GM12878 (cell line): ENCODE results near the gene MASP1. TPM values are rescaled to one million over a fixed set of nuclear protein-coding genes. Genes with fewer than 3 reads are reported as not detected.
A peak's percentile ranks its signal among the peaks of the same experiment; 100 is the strongest.

Experiments
- ATAC-seq: fragments of 200-7000 bp; cut with Tn5 transposase; 3 replicates; pipeline ENCODE4 v1.9.1; 2020; ENCODE audit warnings: mild to moderate bottlenecking, moderate library complexity
- BruUV-seq: library from RNA; stranded (reverse); fragments of 400-500 nt; replicated peaks from 2 replicates; lab custom pipeline; 2021; lab: Mats Ljungman, UMichigan
- CTCF ChIA-PET: fragments of 300-600 bp; sonication (Branson Sonifier 250); formaldehyde crosslinking; extraction: SDS; loops from one replicate; lab custom pipeline; 2021; ENCODE audit warnings: inconsistent platforms; lab: Yijun Ruan, JAX
- POLR2A ChIA-PET: fragments of 350-600 bp; formaldehyde crosslinking; extraction: SDS; loops from one replicate; lab custom pipeline; 2021; ENCODE audit warnings: inconsistent platforms; lab: Charles Lee
- RAD21 ChIA-PET: fragments of 300-600 bp; sonication (Branson Sonifier 250); formaldehyde crosslinking; loops from one replicate; lab custom pipeline; 2023; ENCODE audit warnings: antibody characterized with exemption; ENCODE audit not compliant: unreplicated experiment; lab: Charles Lee
- SMC1A ChIA-PET: fragments of 300-600 bp; sonication (Branson Sonifier 250); formaldehyde crosslinking; loops from one replicate; lab custom pipeline; 2023; ENCODE audit not compliant: unreplicated experiment, uncharacterized antibody; lab: Charles Lee
- DNase-seq: peaks from one replicate; pipeline ENCODE4 v3.0.0-alpha.2; 2011; ENCODE audit warnings: low read depth, low spot score
- FAIRE-seq: peaks from 3 replicates; lab custom pipeline; 2011; peaks lifted over from hg19 to GRCh38; lab: Jason Lieb, UNC
- H2AFZ ChIP-seq: 2 replicates; pipeline ENCODE4 v1.6.0; 2011; ENCODE audit warnings: low read depth, low read length, control low read depth; ENCODE audit not compliant: control insufficient read depth
- H3K27ac ChIP-seq: 2 replicates; pipeline ENCODE4 v1.5.1; 2011; ENCODE audit warnings: control low read depth; ENCODE audit not compliant: control insufficient read depth, insufficient read depth
- H3K27me3 ChIP-seq, 2 experiments: replicated peaks in 1 of 2; 2 replicates each; pipeline versions ENCODE4 v1.6.0 to v1.6.1; 2011; ENCODE audit warnings: low read length in 1 of 2; ENCODE audit not compliant: control insufficient read depth in 2 of 2, insufficient read depth in 2 of 2
- H3K36me3 ChIP-seq, 2 experiments: 2 replicates each; pipeline ENCODE4 v1.5.1; 2011; ENCODE audit warnings: low read length in 1 of 2; ENCODE audit not compliant: control insufficient read depth in 2 of 2, insufficient read depth in 2 of 2
- H3K4me1 ChIP-seq: 2 replicates; pipeline ENCODE4 v1.6.1; 2011; ENCODE audit warnings: mild to moderate bottlenecking, low read length, moderate library complexity, mixed read lengths; ENCODE audit not compliant: control insufficient read depth, insufficient read depth
- H3K4me2 ChIP-seq: 2 replicates; pipeline ENCODE4 v1.6.0; 2011; ENCODE audit warnings: control low read depth; ENCODE audit not compliant: control insufficient read depth, insufficient read depth
- H3K4me3 ChIP-seq: fragments of 200-600 bp; sonication (generic); 2 replicates; pipeline ENCODE4 v1.5.1; 2016
- H3K79me2 ChIP-seq: 2 replicates; pipeline ENCODE4 v1.6.0; 2011; ENCODE audit warnings: low read length; ENCODE audit not compliant: control insufficient read depth, insufficient read depth
- H3K9ac ChIP-seq: 2 replicates; pipeline ENCODE4 v1.8.0; 2011; ENCODE audit warnings: low read length, control low read depth, mixed read lengths; ENCODE audit not compliant: control insufficient read depth, insufficient read depth
- H3K9me3 ChIP-seq: replicated peaks from 3 replicates; pipeline ENCODE4 v1.5.1; 2011; ENCODE audit warnings: mild to moderate bottlenecking, low read length; ENCODE audit not compliant: control insufficient read depth, insufficient read depth
- H4K20me1 ChIP-seq: 2 replicates; pipeline ENCODE4 v1.6.0; 2011; ENCODE audit not compliant: control insufficient read depth, insufficient read depth
- CUX1 ChIP-seq: IDR thresholded peaks from 2 replicates; pipeline ENCODE4 v1.6.1; 2012; ENCODE audit warnings: improper control_type of control experiment, low read depth, low read length; ENCODE audit not compliant: insufficient replicate concordance
- HCFC1 ChIP-seq: fragments of 150-350 bp; IDR thresholded peaks from 2 replicates; pipeline ENCODE4 v1.6.1; 2014; ENCODE audit warnings: low read length
- NR2F1 ChIP-seq: fragments of 450-650 bp; conservative IDR thresholded peaks from 2 replicates; pipeline ENCODE4 v1.6.1; 2017; ENCODE audit warnings: mild to moderate bottlenecking
- PAX8 ChIP-seq: fragments of 450-650 bp; IDR thresholded peaks from 2 replicates; pipeline ENCODE4 v1.6.1; 2017; ENCODE audit warnings: mild to moderate bottlenecking, moderate library complexity
- RELB ChIP-seq: fragments of 450-650 bp; IDR thresholded peaks from 2 replicates; pipeline ENCODE4 v1.6.1; 2017; ENCODE audit warnings: low read depth, mild to moderate bottlenecking, moderate library complexity
- RUNX3 ChIP-seq: IDR thresholded peaks from 2 replicates; pipeline ENCODE4 v1.6.1; 2012; ENCODE audit warnings: low read length, inconsistent platforms
- WGBS: methylation state at CpG from one replicate; pipeline ENCODE4 v1.1.6; 2016; ENCODE audit warnings: low lambda C conversion rate; ENCODE audit not compliant: insufficient replicate concordance, insufficient coverage; ENCODE audit errors: missing lambda C conversion rate; 5-methylcytosine and 5-hydroxymethylcytosine counted together
- in situ Hi-C: fragments of 300-500 bp; cut with MboI; formaldehyde crosslinking; loops from 9 replicates; pipeline ENCODE4 v1.14.3; 2018; ENCODE audit warnings: mixed read lengths
- intact Hi-C: fragments of 100-400 bp; cut with micrococcal nuclease; formaldehyde crosslinking; loops from one replicate; pipeline ENCODE4 v1.14.2; 2022; ENCODE audit not compliant: unreplicated experiment
- polyA plus RNA-seq, 11 experiments: library from polyadenylated mRNA; depleted of rRNA in 4 of 11; unstranded in 6 of 11; stranded (reverse) in 5 of 11; fragments of >200 nt; fragmentation: Nextera tagmentation in 4 of 11; fragmentation: Illumina TruSeq in 1 of 11; extraction: Ambion mirVana in 4 of 11; extraction: Trizol in 1 of 11; gene quantifications; 1 replicate in 1 of 11; 2 replicates in 10 of 11; pipeline versions ENCODE4 v1.2.1 to v1.2.3, GENCODE V29; 2011 to 2016; ENCODE audit warnings: inconsistent platforms in 2 of 11, missing spikeins in 2 of 11, low read depth in 1 of 11
- total RNA-seq, 4 experiments: library from RNA; depleted of rRNA in 3 of 4; stranded (reverse); fragments of >200 nt in 3 of 4; fragmentation: Illumina TruSeq in 1 of 4; extraction: Trizol in 1 of 4; gene quantifications; 2 replicates each; pipeline versions ENCODE4 v1.2.1 to v1.2.3, GENCODE V29; 2013 to 2021

MASP1 gene
- total and polyA plus RNA-seq, 10 of the 15 experiments (the other 5 are each of a cell fraction or from before 2014, with no cell fraction given) = 0.05 TPM; not detected in 9

DNA sequence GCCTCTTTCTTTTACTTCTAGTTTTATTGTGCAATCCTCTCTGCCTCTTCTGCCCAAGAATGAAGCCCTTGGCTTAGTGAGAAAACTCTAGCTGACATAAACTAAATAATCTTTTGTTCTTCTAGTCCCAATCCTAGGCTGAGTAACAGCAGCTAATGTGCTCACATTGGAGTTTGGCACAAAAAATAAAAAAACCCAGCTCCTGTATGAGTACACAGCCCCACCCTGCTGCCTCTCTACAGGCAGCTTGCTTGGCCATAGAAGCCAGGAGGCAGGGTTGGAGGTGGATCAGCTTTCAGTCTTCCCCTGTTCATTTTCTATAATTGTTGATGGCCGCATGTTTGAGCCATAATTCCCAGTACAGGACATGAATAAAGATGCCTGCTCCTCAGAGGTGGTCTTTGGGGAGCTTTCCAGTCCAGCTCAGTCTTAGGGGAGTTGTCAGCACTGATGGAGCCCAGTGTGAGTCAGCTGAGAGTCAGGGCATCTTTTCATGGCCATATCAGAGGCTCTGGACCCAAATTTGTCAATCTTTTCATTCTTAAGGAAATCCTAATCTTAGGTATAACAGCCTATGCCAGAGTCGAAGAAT, 47.5 kb downstream of the MASP1 start (continued):
- TF ChIP-seq RELB (no peak), PAX8 (no peak), CUX1 (no peak), NR2F1 (no peak)
- TF ChIP-seq, all 136 proteins: peak for 0

DNA sequence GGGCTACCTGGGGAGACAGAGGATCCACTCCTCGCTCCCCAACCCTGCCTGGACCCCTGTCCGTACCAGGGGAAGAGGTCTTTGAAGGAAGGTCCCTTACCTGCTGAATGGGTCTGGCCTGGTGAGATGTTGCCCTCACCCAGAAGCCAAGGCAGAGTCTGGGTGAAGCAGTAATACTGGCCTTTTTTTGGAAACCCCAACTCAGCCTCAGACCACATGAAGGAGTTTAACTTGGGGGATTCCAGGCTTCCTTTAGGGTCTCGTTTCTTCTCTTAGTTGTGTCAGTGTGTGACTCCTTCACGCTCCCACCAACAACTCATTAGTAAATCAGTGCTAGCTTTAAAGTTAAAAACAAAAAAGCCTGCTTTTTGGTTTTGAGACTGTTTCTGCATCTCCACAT, 48.6 kb downstream of the MASP1 start:
- CTCF ChIA-PET = interaction anchor here (1.1 kb wide), 1 partner anchor 23 kb away, joined by 3 read pairs; no protein-coding TSS in a partner anchor
- Histone ChIP-seq H3K9ac (no peak overlapping the region), H3K4me2 (no peak overlapping the region; the same call in 1 of the 2 replicates), H3K36me3 (no peaks in the 10 kb centered on the region), H2AFZ (no peak overlapping the region), H4K20me1 (no peaks in the 10 kb centered on the region), H3K9me3 (no peaks in the 10 kb centered on the region; the same call in 2 of the 3 replicates), H3K27ac (no peak overlapping the region), H3K27me3 (peaks cover 0 to 3% of the 10 kb centered on the region in 2 experiments; a peak in 2 of 4 replicates), H3K4me1 (peaks cover 3% of the 10 kb centered on the region; the same call in 1 of the 2 replicates), H3K79me2 (no peaks in the 10 kb centered on the region), H3K4me3 (no peak overlapping the region)
- FAIRE-seq = no peak
- intact Hi-C loops = no loop called here
- RAD21 ChIA-PET = no interaction called here
- no peak for DNase-seq
- BruUV-seq = no TSS peak
- ATAC-seq = peak; percentile 36
- 7% methylated on average over 4 of the region's 4 CpGs for WGBS
- in situ Hi-C loops = no loop called here
- SMC1A ChIA-PET = no interaction called here
- no peak for TF ChIP-seq HCFC1
- peak; percentile 55 for TF ChIP-seq RUNX3
- TF ChIP-seq, all 136 proteins: peak for 1
- POLR2A ChIA-PET = no interaction called here
